Thymus (tissue), 11 donors: Measurements from ENCODE around the gene CTNNBIP1. TPM values are rescaled to one million over a fixed set of nuclear protein-coding genes. Genes with fewer than 3 reads are reported as not detected.

ENCODE experiments used
- DNase-seq, 9 donors: peaks; one replicate each; pipeline ENCODE4 v3.0.0-alpha.2; 2013; ENCODE audit warnings: low spot score in 9 of 9, low read depth in 6 of 9, missing footprints in 1 of 9
- H3K27ac ChIP-seq, 2 donors: one replicate each; pipeline ENCODE4 v1.5.1; 2013; ENCODE audit warnings: control low read depth in 1 of 2, low read depth in 1 of 2, low read length in 1 of 2, mild to moderate bottlenecking in 1 of 2, moderate library complexity in 1 of 2
- H3K27me3 ChIP-seq, 2 donors: one replicate each; pipeline ENCODE4 v1.5.1; 2013; ENCODE audit warnings: low read length in 1 of 2; ENCODE audit not compliant: control insufficient read depth in 2 of 2, insufficient read depth in 1 of 2
- H3K36me3 ChIP-seq, 2 donors: one replicate each; pipeline ENCODE4 v1.5.1; 2013; ENCODE audit warnings: low read length in 1 of 2, mild to moderate bottlenecking in 1 of 2, moderate library complexity in 1 of 2; ENCODE audit not compliant: control insufficient read depth in 2 of 2, insufficient read depth in 2 of 2
- H3K4me1 ChIP-seq, 2 donors: one replicate each; pipeline ENCODE4 v1.5.1; 2013; ENCODE audit warnings: low read length in 2 of 2; ENCODE audit not compliant: control insufficient read depth in 2 of 2, insufficient read depth in 2 of 2
- H3K4me3 ChIP-seq, 2 donors: one replicate each; pipeline ENCODE4 v1.5.1; 2013; ENCODE audit warnings: low read length in 2 of 2, control low read depth in 1 of 2, mild to moderate bottlenecking in 1 of 2
- H3K9me3 ChIP-seq, 2 donors: one replicate each; pipeline ENCODE4 v1.5.1; 2013; ENCODE audit warnings: low read length in 1 of 2, mild to moderate bottlenecking in 1 of 2; ENCODE audit not compliant: control insufficient read depth in 2 of 2, insufficient read depth in 1 of 2
- WGBS: extraction: QIAGEN DNeasy Blood & Tissue Kit; methylation state at CpG from one replicate; pipeline ENCODE4 v1.1.7; 2013; 5-methylcytosine and 5-hydroxymethylcytosine counted together
- polyA plus RNA-seq: library from polyadenylated mRNA; stranded (reverse); fragments of 200-250 nt; gene quantifications from one replicate; pipeline ENCODE4 v1.2.3, GENCODE V29; 2013
- total RNA-seq: library from RNA; stranded (reverse); fragments of 120-200 nt; gene quantifications from one replicate; pipeline ENCODE4 v1.2.4, GENCODE V29; 2013
- donor health status: healthy.

CTNNBIP1 gene
- total and polyA plus RNA-seq, 2 donors = 16.7 to 18.5 TPM

- no peaks in the 10 kb centered on the region for H3K27me3 ChIP-seq
- peak overlapping the region in 1 of 2 donors; percentile 61 for H3K4me3 ChIP-seq
- H3K4me1 ChIP-seq = peaks cover 4 to 15% of the 10 kb centered on the region in 2 donors
- DNase-seq = no peak
- H3K36me3 ChIP-seq = no peaks in the 10 kb centered on the region
- 91% methylated on average over 4 of the region's 4 CpGs for WGBS
- no peak overlapping the region for H3K27ac ChIP-seq
- no peaks in the 10 kb centered on the region for H3K9me3 ChIP-seq
These were observed 1.2 kb downstream of the CTNNBIP1 start for GRCh38 chr1:9908871-9909233.

DNA sequence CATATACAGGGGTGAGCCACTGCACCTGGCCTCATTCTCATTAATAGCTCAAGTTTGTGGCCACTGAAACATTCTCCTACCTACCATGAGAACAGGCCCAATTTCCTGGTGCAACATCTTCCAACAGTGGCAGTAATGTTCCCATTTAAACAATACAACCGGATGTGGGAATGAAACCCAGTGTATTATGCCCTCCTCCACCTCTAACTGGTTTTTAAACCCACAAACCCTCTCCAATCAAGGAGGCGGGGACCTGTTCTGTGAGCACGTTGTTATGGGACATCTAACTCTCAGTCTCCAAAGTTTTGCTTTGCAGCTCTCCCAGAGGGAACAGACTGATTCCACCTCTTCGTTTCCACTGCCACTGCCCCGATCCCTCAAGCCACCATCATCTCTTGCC, 2.6 kb downstream of the CTNNBIP1 start:
- no peak overlapping the region for H3K4me3 ChIP-seq
- H3K4me1 ChIP-seq = peaks cover 4 to 15% of the 10 kb centered on the region in 2 donors
- 89% methylated on average over 5 of the region's 5 CpGs for WGBS
- H3K27ac ChIP-seq = no peak overlapping the region
- DNase-seq = no peak
- H3K9me3 ChIP-seq = no peaks in the 10 kb centered on the region
- no peaks in the 10 kb centered on the region for H3K36me3 ChIP-seq
- no peaks in the 10 kb centered on the region for H3K27me3 ChIP-seq

GRCh38 chr1:9906466-9906865, 3.6 kb downstream of the CTNNBIP1 start:
- Histone ChIP-seq H3K27ac (no peak overlapping the region), H3K9me3 (no peaks in the 10 kb centered on the region), H3K4me1 (peaks cover 4 to 14% of the 10 kb centered on the region in 2 donors), H3K4me3 (no peak overlapping the region), H3K27me3 (no peaks in the 10 kb centered on the region), H3K36me3 (no peaks in the 10 kb centered on the region)
- no peak for DNase-seq
- WGBS = 98% methylated on average over 2 of the region's 2 CpGs

DNA sequence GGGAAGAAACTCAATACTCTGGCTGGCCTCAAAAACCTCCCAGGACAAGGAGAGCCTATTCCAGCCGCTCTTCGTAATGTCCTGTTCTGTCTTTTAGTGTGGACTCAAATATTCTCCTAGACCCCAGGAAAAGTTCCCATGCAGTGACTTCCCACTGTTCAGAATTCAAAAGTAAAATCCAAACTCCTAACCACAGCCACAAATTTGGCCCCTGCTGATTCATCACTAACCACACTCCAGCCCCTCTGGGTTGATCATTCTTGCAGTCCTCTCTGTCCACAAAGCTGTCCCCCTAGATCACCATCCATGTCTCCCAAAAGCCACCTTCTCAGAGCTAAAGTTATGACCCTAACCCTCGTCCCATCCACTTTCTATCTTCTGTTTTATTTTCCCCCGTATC, 5.1 kb downstream of the CTNNBIP1 start:
- Histone ChIP-seq H3K27ac (no peak overlapping the region), H3K27me3 (no peaks in the 10 kb centered on the region), H3K36me3 (no peaks in the 10 kb centered on the region), H3K4me3 (no peak overlapping the region), H3K9me3 (no peaks in the 10 kb centered on the region), H3K4me1 (peaks cover 8 to 21% of the 10 kb centered on the region in 2 donors)
- 81% methylated on average over 4 of the region's 4 CpGs for WGBS
- no peak for DNase-seq

DNA sequence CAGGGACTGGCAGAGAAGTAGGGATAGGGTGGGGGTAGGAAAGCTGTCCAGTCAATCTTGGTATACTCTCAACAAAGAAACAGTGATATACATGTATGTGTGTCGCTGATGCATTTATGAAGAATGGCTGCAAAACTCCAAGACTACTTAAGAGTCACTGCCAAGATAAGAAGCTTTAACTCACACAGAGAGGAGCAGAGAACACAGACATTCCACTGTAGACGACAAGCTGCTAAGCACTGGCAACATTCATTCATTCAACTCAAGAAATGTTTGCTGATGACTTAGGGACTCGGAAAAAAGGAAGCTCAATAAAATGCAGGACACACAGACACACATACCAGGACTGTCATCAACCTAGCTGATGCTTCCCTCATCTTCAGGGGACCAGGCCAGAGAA, 5.5 kb downstream of the CTNNBIP1 start:
- Histone ChIP-seq H3K4me3 (no peak overlapping the region), H3K9me3 (no peaks in the 10 kb centered on the region), H3K27me3 (no peaks in the 10 kb centered on the region), H3K4me1 (peaks cover 8 to 20% of the 10 kb centered on the region in 2 donors), H3K27ac (no peak overlapping the region), H3K36me3 (no peaks in the 10 kb centered on the region)
- DNase-seq = no peak
- WGBS = 93% methylated on average over 3 of the region's 3 CpGs

GRCh38 chr1:9903801-9904527, 6.1 kb downstream of the CTNNBIP1 start:
- WGBS = 97% methylated on average over 9 of the region's 9 CpGs
- Histone ChIP-seq H3K4me3 (no peak overlapping the region), H3K4me1 (peaks cover 4 to 14% of the 10 kb centered on the region in 2 donors), H3K27ac (no peak overlapping the region), H3K36me3 (no peaks in the 10 kb centered on the region), H3K27me3 (no peaks in the 10 kb centered on the region), H3K9me3 (no peaks in the 10 kb centered on the region)
- no peak for DNase-seq

DNA sequence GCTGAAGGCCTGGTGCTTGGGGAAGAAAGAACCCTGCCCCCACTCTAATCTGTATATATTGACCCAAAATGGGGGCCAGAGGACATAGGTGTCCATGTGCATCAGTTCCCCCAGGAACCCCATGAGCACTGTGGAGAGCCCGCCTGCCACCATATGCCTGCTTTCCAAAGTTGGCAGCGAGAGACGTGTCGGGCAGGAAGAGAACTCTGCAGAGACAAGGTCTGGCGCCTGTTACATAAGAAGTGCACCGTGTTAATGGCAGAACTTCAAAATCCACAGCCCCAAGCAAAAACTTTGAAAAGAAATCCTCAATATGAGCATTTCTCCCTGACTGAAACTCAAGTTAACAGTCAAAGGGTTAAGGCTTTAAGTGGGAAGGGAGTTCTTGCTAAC, 8.0 kb downstream of the CTNNBIP1 start:
- no peaks in the 10 kb centered on the region for H3K36me3 ChIP-seq
- H3K9me3 ChIP-seq = no peaks in the 10 kb centered on the region
- peaks cover 4 to 13% of the 10 kb centered on the region in 2 donors for H3K4me1 ChIP-seq
- no peak overlapping the region for H3K4me3 ChIP-seq
- WGBS = 93% methylated on average over 6 of the region's 6 CpGs
- no peak for DNase-seq
- no peaks in the 10 kb centered on the region for H3K27me3 ChIP-seq
- no peak overlapping the region for H3K27ac ChIP-seq

DNA sequence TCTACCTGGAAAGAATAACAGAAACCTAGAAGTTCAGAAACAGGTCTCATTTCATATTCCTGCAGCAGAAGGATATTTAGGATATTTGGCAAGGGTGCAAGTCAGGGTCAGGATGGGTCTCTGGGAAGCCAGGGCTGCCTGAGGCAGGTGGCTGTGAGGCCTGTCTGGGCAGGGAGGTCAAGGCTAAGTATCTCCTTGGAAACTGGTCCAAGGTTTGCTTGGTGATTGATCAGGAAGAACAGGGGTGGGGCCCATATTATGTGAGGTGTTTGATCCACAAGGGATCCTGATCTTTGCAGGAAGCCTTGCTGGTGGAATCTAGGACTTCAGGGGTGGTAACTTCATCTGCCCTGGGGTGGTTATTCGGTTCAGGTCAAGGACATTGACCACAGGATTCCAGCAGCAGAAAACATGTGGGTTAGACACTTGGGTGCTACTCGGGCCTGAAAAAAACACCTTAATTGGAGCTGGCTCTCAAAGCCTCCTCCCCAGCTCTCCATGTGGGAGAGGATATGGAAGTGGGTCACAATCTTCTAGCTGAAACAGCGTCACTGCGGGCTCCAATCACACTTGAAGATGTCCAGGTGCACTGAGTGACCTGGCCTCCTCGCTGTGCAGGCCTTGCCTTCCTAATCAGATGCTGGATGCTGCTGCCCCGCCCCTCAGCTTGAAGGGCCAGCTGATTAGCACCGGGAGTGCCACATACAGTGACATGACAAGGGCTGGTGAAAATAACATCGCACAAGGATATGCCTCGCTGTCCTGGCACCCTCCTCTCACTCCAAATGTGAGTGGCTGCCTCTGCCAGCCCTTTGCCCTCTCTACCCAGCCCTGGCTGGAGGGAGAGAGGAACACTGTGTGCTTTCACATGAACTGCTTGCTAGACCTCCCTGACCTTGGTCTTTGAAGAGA, 8.7 kb downstream of the CTNNBIP1 start:
- Histone ChIP-seq H3K9me3 (no peaks in the 10 kb centered on the region), H3K27me3 (no peaks in the 10 kb centered on the region), H3K27ac (no peak overlapping the region), H3K4me3 (no peak overlapping the region), H3K4me1 (peaks cover 4 to 13% of the 10 kb centered on the region in 2 donors), H3K36me3 (no peaks in the 10 kb centered on the region)
- WGBS = 95% methylated on average over 9 of the region's 9 CpGs
- DNase-seq = no peak
